Activated CD8-positive, alpha-beta T cell treated with anti-CD3 and anti-CD28 coated beads for 36 hours (primary cell): ENCODE measurements around the gene FILIP1L. TPM values are rescaled to one million over a fixed set of nuclear protein-coding genes. Genes with fewer than 3 reads are reported as not detected.

ENCODE experiments used
- ATAC-seq: fragments of 200-7000 bp; cut with Tn5 transposase; one replicate; pipeline ENCODE4 v1.10.0; 2021; ENCODE audit warnings: mild to moderate bottlenecking, moderate library complexity
- CTCF ChIA-PET: fragments of 350-600 bp; sonication (Branson Sonifier 250); formaldehyde crosslinking; loops from one replicate; lab custom pipeline; 2021; ENCODE audit warnings: antibody characterized with exemption; lab: Charles Lee
- POLR2A ChIA-PET: fragments of 350-600 bp; sonication (Branson Sonifier 250); formaldehyde crosslinking; loops from one replicate; lab custom pipeline; 2021; ENCODE audit warnings: antibody characterized with exemption; lab: Charles Lee
- DNase-seq: peaks from one replicate; pipeline ENCODE4 v3.0.0-alpha.2; 2020
- H3K27ac Mint-ChIP-seq: one replicate; pipeline ENCODE4 v1.8.0; 2021; ENCODE audit warnings: mild to moderate bottlenecking, mixed read lengths
- H3K27me3 Mint-ChIP-seq: one replicate; pipeline ENCODE4 v1.8.0; 2021; ENCODE audit warnings: mixed read lengths
- H3K36me3 Mint-ChIP-seq: one replicate; pipeline ENCODE4 v1.8.0; 2021; ENCODE audit warnings: low read depth, mixed read lengths
- H3K4me1 Mint-ChIP-seq: one replicate; pipeline ENCODE4 v1.8.0; 2021; ENCODE audit warnings: low read depth, mixed read lengths
- H3K4me3 Mint-ChIP-seq: one replicate; pipeline ENCODE4 v1.8.0; 2021; ENCODE audit warnings: mild to moderate bottlenecking, moderate library complexity, mixed read lengths
- H3K9me3 Mint-ChIP-seq: one replicate; pipeline ENCODE4 v1.8.0; 2021; ENCODE audit warnings: mixed read lengths
- intact Hi-C: fragments of 100-400 bp; cut with micrococcal nuclease; formaldehyde crosslinking; loops from one replicate; pipeline ENCODE4 v1.10.0; 2022
- total RNA-seq, 2 experiments: library from RNA; stranded (reverse); gene quantifications; one replicate each; pipeline ENCODE4 v1.2.3, GENCODE V29; 2021
- TF ChIP-seq, protein P1 (sequence below): fragments of 200-600 bp; IDR thresholded peaks from one replicate; pipeline ENCODE4 v1.8.0; 2022; ENCODE audit warnings: antibody characterized with exemption, mild to moderate bottlenecking

FILIP1L gene
- total RNA-seq, 2 experiments from 2014 or later: 0.11 to 0.13 TPM

DNA sequence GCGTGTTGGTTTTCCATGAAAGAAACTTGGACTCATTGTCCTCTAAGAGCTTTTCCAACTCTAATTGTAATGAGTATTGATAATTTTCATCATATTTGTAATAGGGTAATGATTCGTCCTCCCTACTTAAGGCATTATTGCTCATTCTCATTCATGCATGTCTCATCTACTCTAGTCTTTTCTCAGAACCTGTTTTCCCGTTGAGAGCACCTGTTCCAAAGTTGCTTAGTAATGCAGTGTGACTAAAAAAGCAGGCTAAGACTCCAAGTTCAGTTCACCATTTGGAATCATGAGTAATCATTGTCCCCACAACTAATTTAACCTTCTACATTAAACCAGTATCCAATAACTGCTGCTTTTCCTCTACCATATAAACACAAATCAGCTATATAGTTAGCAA, 84.0 kb downstream of the FILIP1L start:
- Mint-ChIP-seq H3K9me3 (no peaks in the 10 kb centered on the region), H3K36me3 (peaks cover 2% of the 10 kb centered on the region), H3K4me1 (peaks cover 7% of the 10 kb centered on the region), H3K27me3 (no peaks in the 10 kb centered on the region), H3K4me3 (no peak overlapping the region), H3K27ac (no peak overlapping the region)
- no peak for ATAC-seq
- intact Hi-C loops: no loop called here
- TF ChIP-seq, protein P1, sequence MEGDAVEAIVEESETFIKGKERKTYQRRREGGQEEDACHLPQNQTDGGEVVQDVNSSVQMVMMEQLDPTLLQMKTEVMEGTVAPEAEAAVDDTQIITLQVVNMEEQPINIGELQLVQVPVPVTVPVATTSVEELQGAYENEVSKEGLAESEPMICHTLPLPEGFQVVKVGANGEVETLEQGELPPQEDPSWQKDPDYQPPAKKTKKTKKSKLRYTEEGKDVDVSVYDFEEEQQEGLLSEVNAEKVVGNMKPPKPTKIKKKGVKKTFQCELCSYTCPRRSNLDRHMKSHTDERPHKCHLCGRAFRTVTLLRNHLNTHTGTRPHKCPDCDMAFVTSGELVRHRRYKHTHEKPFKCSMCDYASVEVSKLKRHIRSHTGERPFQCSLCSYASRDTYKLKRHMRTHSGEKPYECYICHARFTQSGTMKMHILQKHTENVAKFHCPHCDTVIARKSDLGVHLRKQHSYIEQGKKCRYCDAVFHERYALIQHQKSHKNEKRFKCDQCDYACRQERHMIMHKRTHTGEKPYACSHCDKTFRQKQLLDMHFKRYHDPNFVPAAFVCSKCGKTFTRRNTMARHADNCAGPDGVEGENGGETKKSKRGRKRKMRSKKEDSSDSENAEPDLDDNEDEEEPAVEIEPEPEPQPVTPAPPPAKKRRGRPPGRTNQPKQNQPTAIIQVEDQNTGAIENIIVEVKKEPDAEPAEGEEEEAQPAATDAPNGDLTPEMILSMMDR: no peak
- ChIA-PET CTCF (interaction anchor here (0.9 to 1.6 kb wide), 3 partner anchors 8 to 224 kb away, joined by 3 read pairs; no protein-coding TSS in a partner anchor), POLR2A (no interaction called here)
- DNase-seq: no peak

DNA sequence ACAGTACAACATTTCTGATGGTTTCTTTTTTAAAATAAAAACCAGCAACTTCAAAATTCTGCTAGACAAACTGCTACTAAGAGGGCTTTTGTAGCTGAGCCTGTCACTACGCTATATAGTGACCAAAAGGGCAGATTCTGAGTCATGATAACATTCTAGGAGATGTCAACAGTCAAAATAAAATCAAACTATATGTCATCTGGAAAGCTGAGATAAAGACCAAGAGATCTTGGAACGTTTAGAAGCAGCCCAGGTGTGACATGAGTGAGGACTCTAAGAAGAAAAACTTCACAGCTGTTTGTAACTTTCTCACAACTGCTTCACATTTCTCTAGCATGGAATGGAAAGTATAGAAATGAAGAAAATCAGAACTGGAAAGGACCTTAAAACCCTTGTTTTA, 84.6 kb downstream of the FILIP1L start:
- DNase-seq: no peak
- TF ChIP-seq, protein P1: no peak
- no peaks in the 10 kb centered on the region for H3K9me3 Mint-ChIP-seq
- ChIA-PET POLR2A (no interaction called here), CTCF (interaction anchor here (0.8 to 1.6 kb wide), 4 partner anchors 9 to 225 kb away, joined by 3 read pairs; no protein-coding TSS in a partner anchor)
- H3K27me3 Mint-ChIP-seq: no peaks in the 10 kb centered on the region
- intact Hi-C loops: no loop called here
- H3K4me1 Mint-ChIP-seq: peaks cover 7% of the 10 kb centered on the region
- no peak for ATAC-seq
- H3K36me3 Mint-ChIP-seq: peaks cover 2% of the 10 kb centered on the region
- H3K27ac Mint-ChIP-seq: no peak overlapping the region
- H3K4me3 Mint-ChIP-seq: no peak overlapping the region

DNA sequence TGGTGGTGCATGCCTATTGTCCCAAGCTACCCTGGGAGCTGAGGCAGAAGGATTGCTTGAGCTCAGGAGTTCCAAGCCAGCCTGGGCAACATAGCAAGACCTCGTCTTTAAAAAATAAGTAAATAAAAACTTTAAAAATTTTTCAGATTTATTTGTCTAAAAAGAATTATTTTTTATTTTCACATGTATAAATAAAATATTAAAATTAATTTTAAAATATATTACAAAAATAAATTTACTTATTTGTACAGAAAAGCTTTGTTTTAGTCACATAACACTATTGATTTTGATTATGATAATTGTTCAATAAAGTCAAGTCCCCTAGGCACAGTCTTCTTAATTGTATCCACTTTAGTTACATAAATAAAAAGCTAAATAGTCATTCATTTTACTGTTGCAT, 85.2 kb downstream of the FILIP1L start:
- DNase-seq: no peak
- H3K9me3 Mint-ChIP-seq: no peaks in the 10 kb centered on the region
- H3K4me3 Mint-ChIP-seq: no peak overlapping the region
- H3K4me1 Mint-ChIP-seq: peaks cover 7% of the 10 kb centered on the region
- ATAC-seq: no peak
- intact Hi-C loops: no loop called here
- ChIA-PET CTCF (interaction anchor here (0.8 to 1.6 kb wide), 4 partner anchors 9 to 197 kb away, joined by 3 to 4 read pairs (median 3); no protein-coding TSS in a partner anchor), POLR2A (no interaction called here)
- peaks cover 2% of the 10 kb centered on the region for H3K36me3 Mint-ChIP-seq
- H3K27ac Mint-ChIP-seq: no peak overlapping the region
- H3K27me3 Mint-ChIP-seq: no peaks in the 10 kb centered on the region
- TF ChIP-seq, protein P1: no peak

DNA sequence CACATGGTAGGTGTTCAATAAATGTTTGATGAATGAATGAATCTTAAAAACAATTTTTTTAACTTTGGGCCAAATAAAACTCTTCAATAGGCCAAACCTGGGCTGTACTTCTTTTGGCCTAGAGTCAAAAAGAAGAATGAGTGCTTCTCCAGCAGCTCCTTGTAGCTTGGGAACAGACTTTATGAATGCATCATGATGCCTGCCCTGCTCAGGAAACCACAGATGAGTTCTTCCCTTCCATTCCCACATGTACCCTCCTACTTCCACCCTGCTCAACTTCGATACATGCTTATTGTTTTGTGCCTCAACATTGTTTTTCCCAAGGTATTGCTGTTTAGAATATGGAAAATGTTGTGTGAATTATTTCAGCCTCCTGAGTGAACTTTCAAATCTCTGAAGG, 87.0 kb downstream of the FILIP1L start:
- Mint-ChIP-seq H3K4me3 (no peak overlapping the region), H3K4me1 (peaks cover 7% of the 10 kb centered on the region), H3K27me3 (no peaks in the 10 kb centered on the region), H3K9me3 (no peaks in the 10 kb centered on the region), H3K27ac (no peak overlapping the region), H3K36me3 (peaks cover 2% of the 10 kb centered on the region)
- TF ChIP-seq, protein P1: no peak
- ATAC-seq (no peak), DNase-seq (no peak)
- CTCF ChIA-PET: no interaction called here
- POLR2A ChIA-PET: no interaction called here
- intact Hi-C loops: no loop called here

DNA sequence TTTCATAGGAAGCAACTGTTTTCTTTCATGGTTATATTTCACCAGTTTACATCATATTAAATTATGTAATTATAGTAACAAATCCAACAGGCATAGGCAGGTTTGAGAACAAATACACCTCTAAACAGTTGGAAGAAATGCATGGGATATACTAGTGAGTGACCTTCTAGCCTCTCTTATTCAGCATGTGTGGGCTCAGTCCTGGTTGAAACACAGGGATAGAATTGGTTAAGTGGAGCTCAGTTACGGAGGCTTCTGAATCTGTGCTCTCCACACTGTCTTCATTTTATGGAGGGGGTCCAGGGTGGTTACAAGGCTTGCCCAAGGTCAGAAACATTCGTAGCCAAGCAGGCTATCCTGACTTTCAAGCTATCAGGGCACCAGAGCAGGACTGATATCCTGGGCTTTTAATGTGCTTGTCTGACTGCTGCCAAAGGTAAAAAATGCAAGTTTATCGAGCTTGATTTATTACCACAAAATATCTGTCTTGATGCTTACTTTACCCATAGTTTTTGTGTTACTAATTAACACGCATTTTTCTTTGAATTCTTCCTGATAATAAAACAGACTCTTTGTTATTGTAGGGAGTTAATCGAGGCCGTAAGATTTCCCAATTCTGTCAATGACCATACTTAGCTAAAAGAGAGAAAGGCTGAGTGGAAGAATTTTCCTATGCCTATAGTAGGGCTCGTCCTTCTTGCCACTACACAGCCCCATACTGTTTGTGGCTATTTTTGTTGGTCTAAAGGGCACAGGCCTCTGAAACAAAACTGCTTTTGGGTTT, 89.6 kb downstream of the FILIP1L start:
- ATAC-seq: no peak
- TF ChIP-seq, protein P1: no peak
- Mint-ChIP-seq H3K27me3 (no peaks in the 10 kb centered on the region), H3K4me3 (no peak overlapping the region), H3K4me1 (no peaks in the 10 kb centered on the region), H3K9me3 (no peaks in the 10 kb centered on the region), H3K27ac (no peak overlapping the region), H3K36me3 (no peaks in the 10 kb centered on the region)
- CTCF ChIA-PET: no interaction called here
- no peak for DNase-seq
- POLR2A ChIA-PET: no interaction called here
- intact Hi-C loops: no loop called here
